Stimulated activated CD4-positive, alpha-beta T cell treated with anti-CD3 and anti-CD28 coated beads, Interleukin-4, amount 100 ng/mL, for 4 hours (primary cell): ENCODE results near the gene ZBTB37.
"Not testable (repeated sequence)": the region's sequence is repeated elsewhere in the genome, so short reads cannot be mapped to it uniquely, and the experiment has no call there.

Experiments
- DNase-seq, 2 experiments: peaks; one replicate each; pipeline ENCODE4 v3.0.0-alpha.2; 2020

The ZBTB37 gene, protein sequence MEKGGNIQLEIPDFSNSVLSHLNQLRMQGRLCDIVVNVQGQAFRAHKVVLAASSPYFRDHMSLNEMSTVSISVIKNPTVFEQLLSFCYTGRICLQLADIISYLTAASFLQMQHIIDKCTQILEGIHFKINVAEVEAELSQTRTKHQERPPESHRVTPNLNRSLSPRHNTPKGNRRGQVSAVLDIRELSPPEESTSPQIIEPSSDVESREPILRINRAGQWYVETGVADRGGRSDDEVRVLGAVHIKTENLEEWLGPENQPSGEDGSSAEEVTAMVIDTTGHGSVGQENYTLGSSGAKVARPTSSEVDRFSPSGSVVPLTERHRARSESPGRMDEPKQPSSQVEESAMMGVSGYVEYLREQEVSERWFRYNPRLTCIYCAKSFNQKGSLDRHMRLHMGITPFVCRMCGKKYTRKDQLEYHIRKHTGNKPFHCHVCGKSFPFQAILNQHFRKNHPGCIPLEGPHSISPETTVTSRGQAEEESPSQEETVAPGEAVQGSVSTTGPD

GRCh38 chr1:173868266-173869020 lies at the start of gene ZBTB37:
Gene ZBTB37, plus strand, starts transcription at chr1:173868380. Its CDS starts 1,846 bp downstream, at chr1:173870226.
- peak; percentile 92 to 95 for DNase-seq

DNA sequence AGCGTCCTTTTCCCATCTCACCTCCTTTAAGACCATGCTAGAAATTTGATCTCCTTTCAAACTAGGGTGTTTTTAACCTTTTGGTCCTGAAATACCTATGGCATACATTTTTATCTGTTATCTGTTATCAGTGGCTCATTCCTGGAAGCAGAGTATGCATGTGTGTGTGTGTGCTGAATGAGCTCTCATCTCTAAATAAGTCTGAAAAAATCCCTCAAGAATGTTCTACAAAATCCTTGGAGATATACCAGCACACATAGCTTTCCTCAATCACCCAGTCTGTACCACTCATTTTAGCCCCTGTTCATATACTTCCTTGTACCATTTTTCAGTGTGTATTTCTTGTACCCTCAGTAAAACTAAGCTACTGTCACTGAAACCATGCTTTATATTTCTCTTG lies 49.7 kb upstream of the ZBTB37 start:
- DNase-seq, result no peak

GRCh38 chr1:173821680-173822079 lies 46.5 kb upstream of the ZBTB37 start:
- DNase-seq, result no peak

DNA sequence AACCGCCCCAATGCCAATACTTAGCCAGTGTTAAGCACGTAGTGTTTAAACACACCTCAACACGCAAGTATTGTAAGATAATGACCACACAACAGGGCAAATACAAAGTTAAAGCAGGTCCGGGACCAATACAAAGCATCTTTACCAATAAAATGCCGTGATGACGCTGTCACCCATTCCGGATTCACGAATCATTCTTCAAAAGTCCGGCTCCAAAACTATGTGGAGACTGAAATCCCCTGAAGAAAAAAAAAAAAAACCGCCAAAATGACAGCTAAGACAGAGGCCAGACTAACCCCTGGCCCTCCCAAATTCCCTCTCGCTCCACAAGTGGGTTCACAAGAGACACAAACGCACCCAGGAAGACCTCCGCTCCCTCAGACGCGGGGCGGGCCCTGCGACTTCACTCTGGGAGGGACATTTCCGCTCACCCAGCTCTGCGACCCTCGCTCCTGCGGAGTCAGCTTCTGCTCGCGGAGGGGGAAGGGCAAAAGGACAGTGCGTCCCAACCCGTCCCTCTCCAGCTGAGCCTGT lies 44.3 kb upstream of the ZBTB37 start:
- no peak for DNase-seq

- DNase-seq, result peak; percentile 79 to 91
These were observed 43.7 kb upstream of the ZBTB37 start, which contains the start of the genes CENPL and DARS2 for GRCh38 chr1:173824315-173825081. Gene CENPL, minus strand, starts transcription at chr1:173824883. Its CDS starts 13,584 bp downstream, at chr1:173811299. Gene DARS2, plus strand, starts transcription at chr1:173824673. Its CDS starts 557 bp downstream, at chr1:173825230.

GRCh38 chr1:173827611-173828010 lies 40.6 kb upstream of the ZBTB37 start:
- DNase-seq, result no peak

DNA sequence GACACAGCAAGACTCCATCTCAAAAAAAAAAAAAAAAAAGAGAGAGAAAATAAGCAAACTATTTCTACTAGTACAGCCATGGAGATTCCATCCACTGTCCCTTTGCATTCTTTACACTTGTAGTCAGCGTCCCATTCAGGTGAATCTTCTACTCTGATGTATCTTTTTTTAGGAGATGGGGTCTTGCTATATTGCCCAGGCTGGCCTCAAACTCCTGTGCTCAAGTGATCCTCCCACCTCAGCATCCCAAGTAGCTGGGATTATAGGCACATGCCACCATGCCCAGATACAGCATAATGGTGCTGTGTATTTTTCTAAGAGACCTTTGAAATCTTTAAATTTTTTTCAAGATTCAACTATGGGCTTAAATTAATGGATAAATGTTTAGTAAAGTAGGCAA lies 35.4 kb upstream of the ZBTB37 start:
- no peak for DNase-seq

- no peak for DNase-seq
These were observed 16.1 kb upstream of the ZBTB37 start for GRCh38 chr1:173852105-173852504.

DNA sequence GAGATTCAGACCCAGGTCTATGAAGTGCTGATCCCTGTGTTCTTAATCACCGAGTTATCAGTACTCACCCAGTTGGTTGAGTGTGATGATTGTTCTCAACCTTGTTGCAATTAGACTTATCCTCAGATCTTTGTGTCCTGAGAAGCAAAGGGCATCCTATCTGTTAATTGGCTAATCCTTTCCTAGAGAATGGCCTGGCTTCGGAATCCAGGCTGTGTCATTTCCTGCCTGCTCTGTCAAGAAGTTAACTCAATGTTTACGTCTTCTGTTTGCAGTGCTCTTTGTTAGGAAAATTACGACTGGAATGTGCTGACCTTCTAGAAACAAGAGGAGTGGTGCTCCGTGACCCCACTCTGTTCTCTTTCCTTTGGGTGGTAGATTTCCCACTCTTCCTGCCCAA lies 15.1 kb upstream of the ZBTB37 start:
- no peak for DNase-seq

- no peak for DNase-seq
These were observed 12.2 kb upstream of the ZBTB37 start for GRCh38 chr1:173856014-173856413.

- no peak for DNase-seq
These were observed 11.3 kb upstream of the ZBTB37 start for GRCh38 chr1:173856903-173857302.

- no peak for DNase-seq
These were observed 10.7 kb upstream of the ZBTB37 start for GRCh38 chr1:173857363-173857917.

- DNase-seq, result not testable (repeated sequence)
These were observed 8.6 kb upstream of the ZBTB37 start for GRCh38 chr1:173859547-173859946.

DNA sequence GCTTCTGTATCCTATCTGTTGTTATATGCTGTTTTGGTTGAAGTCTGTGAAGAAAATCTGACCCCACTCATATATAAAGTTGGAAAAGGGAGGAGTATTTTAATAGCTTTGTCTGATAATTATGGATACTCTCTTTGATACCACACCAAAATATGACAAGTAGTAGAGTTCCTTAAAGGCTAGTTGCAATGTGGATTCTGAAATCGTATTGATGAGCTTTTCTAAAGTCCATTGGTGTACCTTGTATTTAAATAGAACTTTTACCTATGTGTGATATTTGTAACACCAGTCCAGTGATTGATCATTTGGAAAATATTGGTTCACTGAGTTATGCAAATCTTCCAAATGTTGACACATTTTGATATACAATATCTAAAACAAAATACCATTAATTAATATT lies 8.1 kb upstream of the ZBTB37 start:
- no peak for DNase-seq

DNA sequence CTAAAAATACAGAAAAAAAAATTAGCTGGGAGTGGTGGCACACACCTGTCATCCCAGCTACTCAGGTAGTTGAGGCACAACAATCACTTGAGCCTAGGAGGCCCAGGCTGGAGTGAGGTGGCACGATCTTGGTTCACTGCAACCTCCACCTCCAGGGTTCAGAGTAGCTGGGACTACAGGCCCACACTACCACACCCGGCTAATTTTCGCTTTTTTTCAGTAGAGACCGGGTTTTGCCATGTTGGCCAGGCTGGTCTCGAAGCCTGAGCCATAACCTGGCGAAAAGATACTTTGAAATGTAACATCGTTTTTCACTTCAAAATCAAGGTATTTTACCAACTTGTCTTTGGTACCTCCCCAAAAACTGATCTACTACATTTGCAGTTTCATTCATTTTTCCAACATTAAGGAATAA lies 6.4 kb upstream of the ZBTB37 start:
- DNase-seq, result peak in 1 of 2 experiments; percentile 31

DNA sequence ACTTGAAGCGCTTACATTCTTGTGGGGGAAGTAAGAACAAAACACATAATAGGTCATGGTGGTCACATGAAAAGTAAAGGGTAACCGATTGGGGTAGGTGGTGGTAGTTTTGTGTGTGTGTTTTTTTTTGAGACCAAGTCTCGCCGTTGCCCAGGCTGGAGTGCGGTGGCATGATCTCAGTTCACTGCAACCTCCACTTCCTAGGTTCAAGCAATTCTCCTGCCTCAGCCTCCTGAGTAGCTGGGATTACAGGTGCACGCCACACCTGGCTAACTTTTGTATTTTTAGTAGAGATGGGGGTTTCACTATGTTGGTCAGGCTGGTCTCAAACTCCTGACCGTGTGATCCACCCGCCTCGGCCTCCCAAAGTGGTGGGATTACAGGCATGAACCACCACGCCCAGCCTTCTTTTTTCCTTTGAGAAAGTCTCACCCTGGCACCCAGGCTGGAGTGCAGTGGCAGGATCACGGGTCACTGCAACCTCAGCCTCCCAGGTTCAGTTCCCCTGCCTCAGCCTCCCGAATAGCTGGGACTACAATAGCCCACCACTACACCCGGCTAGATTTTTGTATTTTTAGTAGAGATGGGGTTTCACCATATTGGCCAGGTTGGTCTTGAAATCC lies 5.9 kb upstream of the ZBTB37 start:
- DNase-seq, result peak in 1 of 2 experiments; percentile 40

- no peak for DNase-seq
These were observed 5.4 kb upstream of the ZBTB37 start for GRCh38 chr1:173862769-173863223.

GRCh38 chr1:173863224-173864161 lies 4.7 kb upstream of the ZBTB37 start:
- no peak for DNase-seq

GRCh38 chr1:173864179-173864867 lies 3.9 kb upstream of the ZBTB37 start:
- no peak for DNase-seq
